ENCODE data around the gene DPP10.

DPP10 gene

DNA sequence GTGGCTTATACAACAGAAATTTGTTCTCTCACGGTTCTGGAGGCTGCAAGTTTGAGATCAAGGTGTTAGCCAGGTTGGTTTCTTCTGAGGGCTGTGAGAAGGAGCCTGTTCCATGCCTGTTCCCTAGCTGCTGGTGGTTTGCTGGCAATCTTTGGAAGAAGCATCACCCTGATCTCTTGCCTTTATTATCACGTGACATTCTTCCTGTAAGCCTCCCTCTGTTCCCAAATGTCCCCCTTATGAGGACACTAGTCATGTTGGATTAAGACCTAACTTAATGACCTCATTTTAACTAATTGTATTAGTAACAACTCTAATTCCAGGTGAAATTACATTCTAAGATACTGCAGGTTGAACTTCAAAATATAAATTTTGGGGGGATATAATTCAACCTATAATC, 135.2 kb downstream of the DPP10 start:
- H3K79me2 ChIP-seq (ENCODE audit: control insufficient read depth, insufficient read depth, low read length) = no peaks in the 10 kb centered on the region
- no peak overlapping the region for H3K23ac ChIP-seq (ENCODE audit: low read length)
- no peaks in the 10 kb centered on the region for H3K4me1 ChIP-seq (ENCODE audit: control insufficient read depth, low read depth, low read length)
- H3K79me1 ChIP-seq (ENCODE audit: low read length) = no peaks in the 10 kb centered on the region
- H3K18ac ChIP-seq (ENCODE audit: low read length) = no peak overlapping the region
- H2BK5ac ChIP-seq (ENCODE audit: low read length) = no peak overlapping the region
- H3K36me3 ChIP-seq (ENCODE audit: control insufficient read depth, insufficient read depth, low read length) = no peaks in the 10 kb centered on the region
- H2AK5ac ChIP-seq (ENCODE audit: low read length) = no peak overlapping the region
- no peak overlapping the region for H3K4me2 ChIP-seq (ENCODE audit: low read length)
- H3K27ac ChIP-seq (ENCODE audit: low read depth, low read length) = no peak overlapping the region
- H3K9ac ChIP-seq (ENCODE audit: low read length) = no peak overlapping the region
- no peak overlapping the region for H4K5ac ChIP-seq (ENCODE audit: low read length)
- H3K56ac ChIP-seq (ENCODE audit: low read length) = no peak overlapping the region
- H3K4me3 ChIP-seq (ENCODE audit: low read length) = no peak overlapping the region
- no peak overlapping the region for H2BK120ac ChIP-seq (ENCODE audit: low read depth, low read length)
- no peak overlapping the region for H4K8ac ChIP-seq (ENCODE audit: low read depth, low read length)
- H3K27me3 ChIP-seq (ENCODE audit: insufficient read depth, low read length, poor library complexity) = no peaks in the 10 kb centered on the region
- no CpG with 5 or more reads among the region's 2 CpGs for WGBS (ENCODE audit: extremely low coverage, insufficient coverage, low lambda C conversion rate)
- DNase-seq = no peak
- H2BK15ac ChIP-seq (replicated peaks; ENCODE audit: low read depth) = no peak overlapping the region
- H3K4ac ChIP-seq (ENCODE audit: low read depth, low read length) = no peak overlapping the region

- no peaks in the 10 kb centered on the region for H3K27me3 ChIP-seq (ENCODE audit: insufficient read depth, low read length, poor library complexity)
- no peak overlapping the region for H3K9ac ChIP-seq (ENCODE audit: low read length)
- H2BK5ac ChIP-seq (ENCODE audit: low read length) = no peak overlapping the region
- H3K23ac ChIP-seq (ENCODE audit: low read length) = no peak overlapping the region
- H2BK120ac ChIP-seq (ENCODE audit: low read depth, low read length) = no peak overlapping the region
- H3K56ac ChIP-seq (ENCODE audit: low read length) = no peak overlapping the region
- WGBS (ENCODE audit: extremely low coverage, insufficient coverage, low lambda C conversion rate) = no CpG with 5 or more reads among the region's 3 CpGs
- no peak overlapping the region for H4K8ac ChIP-seq (ENCODE audit: low read depth, low read length)
- H3K4me1 ChIP-seq (ENCODE audit: control insufficient read depth, low read depth, low read length) = no peaks in the 10 kb centered on the region
- H3K27ac ChIP-seq (ENCODE audit: low read depth, low read length) = no peak overlapping the region
- H3K18ac ChIP-seq (ENCODE audit: low read length) = no peak overlapping the region
- no peak overlapping the region for H3K4me3 ChIP-seq (ENCODE audit: low read length)
- no peak for DNase-seq
- no peaks in the 10 kb centered on the region for H3K79me2 ChIP-seq (ENCODE audit: control insufficient read depth, insufficient read depth, low read length)
- H2AK5ac ChIP-seq (ENCODE audit: low read length) = no peak overlapping the region
- no peaks in the 10 kb centered on the region for H3K79me1 ChIP-seq (ENCODE audit: low read length)
- no peak overlapping the region for H3K4me2 ChIP-seq (ENCODE audit: low read length)
- H3K4ac ChIP-seq (ENCODE audit: low read depth, low read length) = no peak overlapping the region
- no peaks in the 10 kb centered on the region for H3K36me3 ChIP-seq (ENCODE audit: control insufficient read depth, insufficient read depth, low read length)
- H4K5ac ChIP-seq (ENCODE audit: low read length) = no peak overlapping the region
- no peak overlapping the region for H2BK15ac ChIP-seq (replicated peaks; ENCODE audit: low read depth)
Observed at GRCh38 chr2:114579542-114579941, 137.1 kb downstream of the DPP10 start.

DNA sequence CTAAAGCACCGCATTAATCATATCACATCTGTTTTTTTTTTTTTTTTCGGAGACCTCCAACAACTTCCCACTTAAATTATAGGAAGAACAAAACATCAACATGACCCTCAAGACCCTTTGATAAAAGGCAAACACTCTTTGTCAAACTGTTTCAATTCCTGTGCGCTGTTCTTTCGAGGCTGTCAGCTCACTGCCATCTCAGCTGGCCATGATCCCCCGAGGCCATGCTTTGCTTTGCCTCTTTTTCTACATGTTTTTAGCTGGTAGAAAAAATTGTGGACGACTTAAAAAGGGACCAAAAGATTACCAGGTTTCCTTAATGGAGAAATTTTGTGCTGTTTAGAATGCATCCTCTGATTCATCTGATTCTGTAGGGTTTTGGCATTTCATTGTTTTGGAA, 138.2 kb downstream of the DPP10 start:
- Histone ChIP-seq H2BK120ac (ENCODE audit: low read depth, low read length) (no peak overlapping the region), H3K23ac (ENCODE audit: low read length) (no peak overlapping the region), H2BK5ac (ENCODE audit: low read length) (no peak overlapping the region), H3K27me3 (ENCODE audit: insufficient read depth, low read length, poor library complexity) (no peaks in the 10 kb centered on the region), H3K4me2 (ENCODE audit: low read length) (no peak overlapping the region), H3K27ac (ENCODE audit: low read depth, low read length) (no peak overlapping the region), H3K4ac (ENCODE audit: low read depth, low read length) (no peak overlapping the region), H2AK5ac (ENCODE audit: low read length) (no peak overlapping the region), H3K79me2 (ENCODE audit: control insufficient read depth, insufficient read depth, low read length) (no peaks in the 10 kb centered on the region), H3K4me1 (ENCODE audit: control insufficient read depth, low read depth, low read length) (no peaks in the 10 kb centered on the region), H3K9ac (ENCODE audit: low read length) (no peak overlapping the region), H3K4me3 (ENCODE audit: low read length) (no peak overlapping the region), H2BK15ac (replicated peaks; ENCODE audit: low read depth) (no peak overlapping the region), H3K56ac (ENCODE audit: low read length) (no peak overlapping the region), H3K36me3 (ENCODE audit: control insufficient read depth, insufficient read depth, low read length) (no peaks in the 10 kb centered on the region), H3K18ac (ENCODE audit: low read length) (no peak overlapping the region), H3K79me1 (ENCODE audit: low read length) (no peaks in the 10 kb centered on the region), H4K5ac (ENCODE audit: low read length) (no peak overlapping the region), H4K8ac (ENCODE audit: low read depth, low read length) (no peak overlapping the region)
- WGBS (ENCODE audit: extremely low coverage, insufficient coverage, low lambda C conversion rate) = no CpG with 5 or more reads among the region's 6 CpGs
- DNase-seq = no peak

DNA sequence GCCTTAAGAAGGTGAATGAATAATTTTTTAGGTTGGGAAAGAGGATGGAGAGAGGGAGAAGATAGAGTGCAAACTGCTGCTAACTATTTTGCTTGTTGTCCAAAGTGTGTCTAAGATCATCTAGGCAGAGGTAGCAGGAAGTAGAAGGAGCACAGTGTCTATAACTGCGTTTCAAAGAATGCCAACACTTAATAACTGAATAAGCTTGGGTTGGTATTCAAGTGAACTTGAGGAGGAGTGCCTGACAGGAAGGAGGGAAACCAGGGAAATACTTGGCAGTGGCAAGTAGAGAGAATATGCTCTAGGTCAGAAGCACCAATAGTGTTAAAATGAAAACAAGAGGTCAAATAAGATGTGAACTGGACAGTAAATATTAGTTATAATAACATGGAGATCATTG, 155.9 kb downstream of the DPP10 start:
- WGBS (ENCODE audit: extremely low coverage, insufficient coverage, low lambda C conversion rate) = no CpG with 5 or more reads among the region's 1 CpG
- Histone ChIP-seq H4K8ac (ENCODE audit: low read depth, low read length) (no peak overlapping the region), H3K27me3 (ENCODE audit: insufficient read depth, low read length, poor library complexity) (no peaks in the 10 kb centered on the region), H4K5ac (ENCODE audit: low read length) (no peak overlapping the region), H3K4ac (ENCODE audit: low read depth, low read length) (no peak overlapping the region), H3K23ac (ENCODE audit: low read length) (no peak overlapping the region), H3K27ac (ENCODE audit: low read depth, low read length) (no peak overlapping the region), H3K4me3 (ENCODE audit: low read length) (no peak overlapping the region), H3K56ac (ENCODE audit: low read length) (no peak overlapping the region), H3K9ac (ENCODE audit: low read length) (no peak overlapping the region), H3K79me1 (ENCODE audit: low read length) (no peaks in the 10 kb centered on the region), H3K4me1 (ENCODE audit: control insufficient read depth, low read depth, low read length) (no peaks in the 10 kb centered on the region), H3K4me2 (ENCODE audit: low read length) (no peak overlapping the region), H2BK120ac (ENCODE audit: low read depth, low read length) (no peak overlapping the region), H3K79me2 (ENCODE audit: control insufficient read depth, insufficient read depth, low read length) (no peaks in the 10 kb centered on the region), H3K36me3 (ENCODE audit: control insufficient read depth, insufficient read depth, low read length) (no peaks in the 10 kb centered on the region), H2BK5ac (ENCODE audit: low read length) (no peak overlapping the region), H3K18ac (ENCODE audit: low read length) (no peak overlapping the region), H2AK5ac (ENCODE audit: low read length) (no peak overlapping the region), H2BK15ac (replicated peaks; ENCODE audit: low read depth) (no peak overlapping the region)
- no peak for DNase-seq

DNA sequence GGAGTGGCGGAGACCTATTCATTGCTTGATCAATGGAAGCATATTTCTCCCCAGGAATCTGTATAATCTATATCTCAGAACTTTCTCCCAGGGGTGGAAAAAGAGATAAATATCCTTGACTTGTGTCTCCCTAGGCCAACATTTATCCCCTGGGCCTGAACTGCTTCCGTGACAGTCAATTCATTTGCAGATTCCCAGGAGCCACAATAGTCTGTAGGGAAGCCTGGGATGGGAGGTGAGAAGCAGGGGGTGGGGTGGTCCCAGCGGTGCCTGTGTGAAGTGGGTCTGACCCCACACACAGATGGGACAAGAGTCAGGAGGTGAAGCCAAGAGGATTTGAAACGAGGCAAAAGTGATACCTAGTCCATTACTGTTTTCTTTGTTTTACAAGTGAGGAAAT, 166.8 kb downstream of the DPP10 start:
- Histone ChIP-seq H2BK120ac (ENCODE audit: low read depth, low read length) (no peak overlapping the region), H4K8ac (ENCODE audit: low read depth, low read length) (no peak overlapping the region), H3K4me3 (ENCODE audit: low read length) (no peak overlapping the region), H2BK5ac (ENCODE audit: low read length) (no peak overlapping the region), H3K27ac (ENCODE audit: low read depth, low read length) (no peak overlapping the region), H3K79me2 (ENCODE audit: control insufficient read depth, insufficient read depth, low read length) (no peaks in the 10 kb centered on the region), H3K4me2 (ENCODE audit: low read length) (no peak overlapping the region), H3K9ac (ENCODE audit: low read length) (no peak overlapping the region), H3K4ac (ENCODE audit: low read depth, low read length) (no peak overlapping the region), H3K23ac (ENCODE audit: low read length) (no peak overlapping the region), H4K5ac (ENCODE audit: low read length) (no peak overlapping the region), H2AK5ac (ENCODE audit: low read length) (no peak overlapping the region), H3K56ac (ENCODE audit: low read length) (no peak overlapping the region), H3K18ac (ENCODE audit: low read length) (no peak overlapping the region), H3K27me3 (ENCODE audit: insufficient read depth, low read length, poor library complexity) (no peaks in the 10 kb centered on the region), H3K4me1 (ENCODE audit: control insufficient read depth, low read depth, low read length) (no peaks in the 10 kb centered on the region), H3K79me1 (ENCODE audit: low read length) (no peaks in the 10 kb centered on the region), H2BK15ac (replicated peaks; ENCODE audit: low read depth) (no peak overlapping the region), H3K36me3 (ENCODE audit: control insufficient read depth, insufficient read depth, low read length) (no peaks in the 10 kb centered on the region)
- WGBS (ENCODE audit: extremely low coverage, insufficient coverage, low lambda C conversion rate) = no CpG with 5 or more reads among the region's 4 CpGs
- DNase-seq = no peak

GRCh38 chr2:114609801-114610200, 167.4 kb downstream of the DPP10 start:
- H2BK5ac ChIP-seq (ENCODE audit: low read length) = no peak overlapping the region
- H3K56ac ChIP-seq (ENCODE audit: low read length) = no peak overlapping the region
- H3K9ac ChIP-seq (ENCODE audit: low read length) = no peak overlapping the region
- H3K23ac ChIP-seq (ENCODE audit: low read length) = no peak overlapping the region
- WGBS (ENCODE audit: extremely low coverage, insufficient coverage, low lambda C conversion rate) = no CpG with 5 or more reads among the region's 8 CpGs
- H3K18ac ChIP-seq (ENCODE audit: low read length) = no peak overlapping the region
- no peak overlapping the region for H2BK120ac ChIP-seq (ENCODE audit: low read depth, low read length)
- H3K79me1 ChIP-seq (ENCODE audit: low read length) = no peaks in the 10 kb centered on the region
- H3K27ac ChIP-seq (ENCODE audit: low read depth, low read length) = no peak overlapping the region
- no peak overlapping the region for H2BK15ac ChIP-seq (replicated peaks; ENCODE audit: low read depth)
- H3K4ac ChIP-seq (ENCODE audit: low read depth, low read length) = no peak overlapping the region
- no peak for DNase-seq
- no peaks in the 10 kb centered on the region for H3K36me3 ChIP-seq (ENCODE audit: control insufficient read depth, insufficient read depth, low read length)
- no peak overlapping the region for H4K5ac ChIP-seq (ENCODE audit: low read length)
- H4K8ac ChIP-seq (ENCODE audit: low read depth, low read length) = no peak overlapping the region
- H2AK5ac ChIP-seq (ENCODE audit: low read length) = no peak overlapping the region
- no peaks in the 10 kb centered on the region for H3K4me1 ChIP-seq (ENCODE audit: control insufficient read depth, low read depth, low read length)
- H3K4me2 ChIP-seq (ENCODE audit: low read length) = no peak overlapping the region
- H3K79me2 ChIP-seq (ENCODE audit: control insufficient read depth, insufficient read depth, low read length) = no peaks in the 10 kb centered on the region
- H3K4me3 ChIP-seq (ENCODE audit: low read length) = no peak overlapping the region
- no peaks in the 10 kb centered on the region for H3K27me3 ChIP-seq (ENCODE audit: insufficient read depth, low read length, poor library complexity)

Data from mesendoderm (in vitro differentiated cells).